ENCODE results near the gene CPNE4. TPM values are rescaled to one million over a fixed set of nuclear protein-coding genes. Genes with fewer than 3 reads are reported as not detected.
"Not testable (repeated sequence)": the region's sequence is repeated elsewhere in the genome, so short reads cannot be mapped to it uniquely, and the experiment has no call there.

The CPNE4 gene
- total RNA-seq, 1 donor from 2014 or later, result 0.41 TPM

- no peak overlapping the region for H3K4me3 Mint-ChIP-seq (ENCODE audit: unreplicated experiment)
- peak; percentile 41 for TF ChIP-seq CTCF (IDR thresholded peaks at IDR 0.05; ENCODE audit: unreplicated experiment)
- H3K27ac Mint-ChIP-seq (ENCODE audit: unreplicated experiment), result no peak overlapping the region
- H3K36me3 Mint-ChIP-seq (ENCODE audit: low read depth, unreplicated experiment), result no peaks in the 10 kb centered on the region
- H3K9me3 Mint-ChIP-seq (ENCODE audit: unreplicated experiment), result no peaks in the 10 kb centered on the region
- no peaks in the 10 kb centered on the region for H3K4me1 Mint-ChIP-seq (ENCODE audit: unreplicated experiment)
- DNase-seq (ENCODE audit: low spot score), result no peak
- H3K27me3 Mint-ChIP-seq (ENCODE audit: unreplicated experiment), result no peaks in the 10 kb centered on the region
Observed at GRCh38 chr3:131892331-131892730, 142.5 kb downstream of the CPNE4 start.

GRCh38 chr3:131885871-131886270, 148.9 kb downstream of the CPNE4 start:
- not testable (repeated sequence) for DNase-seq (ENCODE audit: low spot score); H3K4me1 Mint-ChIP-seq (ENCODE audit: unreplicated experiment); H3K27me3 Mint-ChIP-seq (ENCODE audit: unreplicated experiment); H3K9me3 Mint-ChIP-seq (ENCODE audit: unreplicated experiment); H3K4me3 Mint-ChIP-seq (ENCODE audit: unreplicated experiment); H3K36me3 Mint-ChIP-seq (ENCODE audit: low read depth, unreplicated experiment); H3K27ac Mint-ChIP-seq (ENCODE audit: unreplicated experiment)

GRCh38 chr3:131883711-131884407, 151.0 kb downstream of the CPNE4 start:
- no peaks in the 10 kb centered on the region for H3K9me3 Mint-ChIP-seq (ENCODE audit: unreplicated experiment)
- H3K4me1 Mint-ChIP-seq (ENCODE audit: unreplicated experiment), result no peaks in the 10 kb centered on the region
- no peak overlapping the region for H3K27ac Mint-ChIP-seq (ENCODE audit: unreplicated experiment)
- TF ChIP-seq CTCF (IDR thresholded peaks at IDR 0.05; ENCODE audit: unreplicated experiment), result no peak
- no peaks in the 10 kb centered on the region for H3K36me3 Mint-ChIP-seq (ENCODE audit: low read depth, unreplicated experiment)
- no peak for DNase-seq (ENCODE audit: low spot score)
- H3K4me3 Mint-ChIP-seq (ENCODE audit: unreplicated experiment), result no peak overlapping the region
- H3K27me3 Mint-ChIP-seq (ENCODE audit: unreplicated experiment), result peaks cover 1% of the 10 kb centered on the region

- Mint-ChIP-seq H3K36me3 (ENCODE audit: low read depth, unreplicated experiment) (no peaks in the 10 kb centered on the region), H3K27me3 (ENCODE audit: unreplicated experiment) (peaks cover 1% of the 10 kb centered on the region), H3K4me3 (ENCODE audit: unreplicated experiment) (no peak overlapping the region), H3K27ac (ENCODE audit: unreplicated experiment) (no peak overlapping the region), H3K9me3 (ENCODE audit: unreplicated experiment) (no peaks in the 10 kb centered on the region), H3K4me1 (ENCODE audit: unreplicated experiment) (no peaks in the 10 kb centered on the region)
- no peak for DNase-seq (ENCODE audit: low spot score)
- no peak for TF ChIP-seq CTCF (IDR thresholded peaks at IDR 0.05; ENCODE audit: unreplicated experiment)
Observed at GRCh38 chr3:131883086-131883485, 151.7 kb downstream of the CPNE4 start.

GRCh38 chr3:131881777-131882176, 153.0 kb downstream of the CPNE4 start:
- no peak for DNase-seq (ENCODE audit: low spot score)
- H3K9me3 Mint-ChIP-seq (ENCODE audit: unreplicated experiment), result no peaks in the 10 kb centered on the region
- H3K4me1 Mint-ChIP-seq (ENCODE audit: unreplicated experiment), result no peaks in the 10 kb centered on the region
- no peaks in the 10 kb centered on the region for H3K36me3 Mint-ChIP-seq (ENCODE audit: low read depth, unreplicated experiment)
- no peak overlapping the region for H3K27ac Mint-ChIP-seq (ENCODE audit: unreplicated experiment)
- H3K27me3 Mint-ChIP-seq (ENCODE audit: unreplicated experiment), result no peaks in the 10 kb centered on the region
- no peak overlapping the region for H3K4me3 Mint-ChIP-seq (ENCODE audit: unreplicated experiment)
- TF ChIP-seq CTCF (IDR thresholded peaks at IDR 0.05; ENCODE audit: unreplicated experiment), result no peak

Data from endothelial cell (in vitro differentiated cells).